Activated T-cell treated with anti-CD3 and anti-CD28 coated beads, Interleukin-2, amount 50 U/mL, for 48 hours (primary cell): ENCODE results near the gene SNIP1.
"Not testable (repeated sequence)": the region's sequence is repeated elsewhere in the genome, so short reads cannot be mapped to it uniquely, and the experiment has no call there.

Experiments
- DNase-seq, 2 experiments: peaks; one replicate each; pipeline ENCODE4 v3.0.0-alpha.2; 2020

SNIP1 gene

GRCh38 chr1:37559080-37559479 is 5.0 kb upstream of the SNIP1 start:
- no peak for DNase-seq

DNA sequence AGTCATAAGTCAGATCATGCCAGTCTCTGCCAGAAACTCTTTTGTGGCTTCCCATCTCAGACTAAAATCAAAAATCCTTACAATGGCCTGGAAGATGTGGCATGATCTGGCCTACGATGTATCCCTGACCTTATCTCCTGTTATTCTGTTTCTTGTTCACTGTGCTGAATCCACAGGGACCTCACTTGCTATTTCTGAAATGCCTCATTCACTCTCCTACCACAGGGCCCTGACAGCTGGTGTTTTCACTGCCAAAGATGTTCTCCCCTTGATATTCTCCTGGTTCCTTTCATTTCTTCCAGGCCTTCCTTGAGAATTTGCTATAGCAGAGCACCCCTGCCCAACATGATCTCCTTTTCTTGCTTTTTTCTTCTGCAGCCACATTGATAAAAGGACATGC is 4.3 kb upstream of the SNIP1 start:
- DNase-seq, result no peak

DNA sequence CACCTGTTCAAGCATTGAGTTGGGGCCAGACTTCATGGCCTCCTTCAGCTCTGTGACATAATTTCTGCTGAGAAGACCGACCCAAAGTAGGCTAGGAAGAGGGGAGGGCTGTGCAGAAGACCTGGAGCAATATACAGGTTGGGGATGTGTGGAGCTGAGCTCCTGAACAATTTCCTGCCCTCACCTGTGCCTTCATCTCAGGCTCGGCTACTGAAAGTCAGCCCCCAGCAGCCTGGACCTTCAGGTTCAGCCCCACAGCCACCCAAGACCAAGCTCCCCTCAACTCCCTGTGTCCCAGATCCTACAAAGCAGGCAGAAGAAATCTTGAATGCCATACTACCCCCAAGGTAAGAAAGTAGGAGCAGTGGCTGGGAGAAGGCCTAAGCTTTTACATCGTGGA is 3.3 kb upstream of the SNIP1 start:
- DNase-seq, result no peak

GRCh38 chr1:37556712-37557196 is 2.7 kb upstream of the SNIP1 start, which contains the start of gene DNALI1:
Gene DNALI1, plus strand, starts transcription at chr1:37556940. Its CDS starts 55 bp downstream, at chr1:37556995.
- peak; percentile 55 to 63 for DNase-seq

- peak in 1 of 2 experiments; percentile 27 for DNase-seq
Measured at GRCh38 chr1:37553598-37553926, 531 bp downstream of the SNIP1 start.

DNA sequence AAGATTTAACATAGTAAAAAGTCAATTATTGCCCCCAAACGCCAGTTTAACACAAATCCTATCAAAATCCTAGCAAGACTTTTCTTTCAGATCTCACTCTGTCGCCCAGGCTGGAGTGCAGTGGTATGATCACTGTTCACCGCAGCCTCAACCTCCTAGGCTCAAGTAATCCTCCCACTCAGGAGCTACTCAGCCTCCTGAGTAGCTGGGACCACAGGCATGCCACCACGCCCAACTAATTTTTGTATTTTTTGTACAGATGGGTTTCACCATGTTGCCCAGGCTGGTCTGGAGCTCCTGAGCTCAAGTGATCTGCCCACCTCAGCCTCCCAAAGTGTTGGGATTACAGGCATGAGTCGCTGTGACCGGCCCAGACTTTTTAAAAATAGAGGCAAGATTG is 4.8 kb downstream of the SNIP1 start:
- DNase-seq, result no peak

DNA sequence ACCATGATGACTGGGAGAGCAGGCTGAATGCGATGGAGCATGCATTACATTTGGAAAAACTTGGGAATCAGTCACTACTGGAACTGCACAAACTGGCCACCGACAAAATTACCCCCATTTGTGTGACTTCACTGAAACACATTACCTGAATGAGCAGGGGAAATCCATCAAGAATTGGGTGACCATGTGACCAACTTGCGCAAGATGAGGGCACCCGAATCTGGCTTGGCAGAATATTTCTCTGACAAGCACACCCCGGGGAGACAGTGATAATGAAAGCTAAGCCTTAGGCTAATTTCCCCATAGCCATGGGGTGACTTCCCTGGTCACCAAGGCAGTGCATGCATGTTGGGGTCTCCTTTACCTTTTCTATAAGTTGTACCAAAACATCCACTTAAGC is 9.1 kb downstream of the SNIP1 start:
- peak in 1 of 2 experiments; percentile 11 for DNase-seq

- peak in 1 of 2 experiments; percentile 13 for DNase-seq
Measured at GRCh38 chr1:37544530-37544929, 9.6 kb downstream of the SNIP1 start.

GRCh38 chr1:37540036-37540785 is 13.9 kb downstream of the SNIP1 start:
- DNase-seq, result no peak

DNA sequence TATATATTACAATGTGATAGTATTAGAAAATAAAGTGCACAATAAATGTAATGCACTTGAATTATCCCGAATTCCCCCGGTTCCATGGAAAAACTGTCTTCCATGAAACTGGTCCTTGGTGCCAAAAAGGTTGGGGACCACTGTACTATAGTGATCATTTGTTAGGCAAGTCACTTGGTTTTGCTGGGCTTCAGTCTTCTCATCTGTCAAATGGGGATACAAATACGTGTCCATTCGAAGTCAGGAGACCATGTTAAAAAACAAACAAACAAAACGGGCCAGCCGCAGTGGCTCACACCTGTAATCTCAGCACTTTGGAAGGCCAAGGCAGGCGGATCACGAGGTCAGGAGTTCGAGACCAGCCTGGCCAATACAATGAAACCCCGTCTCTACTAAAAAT is 14.9 kb downstream of the SNIP1 start:
- not testable (repeated sequence) for DNase-seq

DNA sequence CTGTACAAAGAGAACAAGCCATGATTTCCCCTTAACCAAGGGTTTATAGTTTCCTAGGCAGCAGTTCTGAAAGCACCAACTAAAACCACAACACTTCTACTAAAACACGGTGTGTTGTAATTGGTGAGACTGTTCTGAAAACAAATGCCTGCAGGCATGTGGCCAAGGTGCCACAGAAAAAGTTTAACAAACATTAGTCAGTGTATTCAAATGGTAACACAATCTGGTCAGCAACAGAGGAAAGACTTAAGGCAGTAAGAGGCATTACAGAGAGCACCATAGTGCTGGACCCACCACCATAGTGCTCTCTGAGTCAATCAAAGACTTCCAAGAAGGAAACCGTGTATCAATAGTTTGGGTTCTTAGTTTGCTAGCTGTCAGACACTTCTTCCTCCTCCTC is 16.7 kb downstream of the SNIP1 start:
- DNase-seq, result no peak

DNA sequence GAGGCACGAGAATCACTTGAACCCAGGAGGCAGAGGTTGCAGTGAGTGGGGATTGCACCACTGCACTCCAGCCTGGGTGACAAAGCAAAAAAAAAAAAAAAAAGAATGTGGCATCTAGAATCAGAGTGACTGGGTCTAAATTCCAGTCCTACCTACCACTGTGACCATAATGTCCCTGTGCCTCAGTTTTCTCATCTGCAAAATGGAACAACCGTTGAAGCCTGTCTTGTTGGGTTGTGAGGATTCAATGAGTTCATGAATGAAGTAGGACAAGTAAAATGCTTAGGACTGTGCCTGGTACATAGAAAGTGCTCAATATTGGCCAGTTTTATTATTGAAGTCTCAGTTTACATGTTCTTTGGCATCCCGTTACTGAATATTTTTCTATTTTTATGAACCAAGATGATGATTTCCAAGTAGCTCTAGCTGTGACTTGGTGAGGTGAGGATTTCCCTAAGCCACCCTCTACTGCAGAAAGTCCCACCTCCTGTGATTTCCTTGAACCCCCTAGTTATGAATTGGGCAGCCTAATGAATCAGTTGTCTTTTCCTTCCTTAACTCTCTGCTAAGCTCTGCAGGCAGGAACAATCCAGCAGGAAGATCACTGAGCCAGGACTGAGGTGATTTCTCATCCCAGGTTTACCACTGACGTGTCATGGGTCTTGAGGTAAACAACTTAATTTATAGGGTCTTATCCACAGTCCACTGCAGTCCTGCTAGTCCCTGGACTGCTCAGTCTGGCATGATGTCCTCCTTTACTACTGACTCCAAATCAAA is 20.6 kb downstream of the SNIP1 start:
- DNase-seq, result no peak

DNA sequence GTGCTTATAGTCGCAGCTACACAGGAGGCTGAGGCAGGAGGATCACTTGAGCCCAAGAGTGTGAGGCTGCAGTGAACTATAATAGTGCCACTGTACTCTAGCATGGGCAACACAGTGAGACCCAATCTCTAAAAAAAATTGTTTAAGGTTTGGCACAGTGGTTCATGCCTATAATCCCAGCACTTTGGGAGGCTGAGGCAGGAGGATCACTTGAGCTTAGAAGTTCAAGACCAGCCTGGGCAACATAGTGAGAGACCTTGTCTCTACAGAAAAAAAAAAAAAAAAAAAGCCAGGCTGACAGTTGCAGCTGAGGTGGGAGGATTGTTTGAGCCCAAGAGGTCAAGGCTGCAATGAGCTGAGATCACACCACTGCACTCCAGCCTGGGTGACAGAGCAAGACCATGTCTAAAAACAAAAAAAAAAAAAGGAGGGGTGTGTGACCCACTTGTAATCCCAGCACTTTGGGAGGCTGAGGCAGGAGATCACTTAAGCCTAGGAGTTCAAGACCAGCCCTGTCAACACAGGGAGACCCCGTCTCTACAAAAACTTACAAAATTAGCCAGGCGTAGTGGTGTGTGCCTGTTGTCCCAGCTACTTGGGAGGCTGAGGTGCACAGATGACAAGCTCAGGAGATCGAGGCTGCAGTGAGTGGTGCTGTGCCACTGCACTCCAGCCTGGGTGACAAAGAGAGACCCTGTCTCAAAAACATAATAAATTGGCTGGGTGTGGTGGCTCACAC is 21.5 kb downstream of the SNIP1 start:
- not testable (repeated sequence) for DNase-seq

- DNase-seq, result not testable (repeated sequence)
Measured at GRCh38 chr1:37529888-37530287, 24.2 kb downstream of the SNIP1 start.

DNA sequence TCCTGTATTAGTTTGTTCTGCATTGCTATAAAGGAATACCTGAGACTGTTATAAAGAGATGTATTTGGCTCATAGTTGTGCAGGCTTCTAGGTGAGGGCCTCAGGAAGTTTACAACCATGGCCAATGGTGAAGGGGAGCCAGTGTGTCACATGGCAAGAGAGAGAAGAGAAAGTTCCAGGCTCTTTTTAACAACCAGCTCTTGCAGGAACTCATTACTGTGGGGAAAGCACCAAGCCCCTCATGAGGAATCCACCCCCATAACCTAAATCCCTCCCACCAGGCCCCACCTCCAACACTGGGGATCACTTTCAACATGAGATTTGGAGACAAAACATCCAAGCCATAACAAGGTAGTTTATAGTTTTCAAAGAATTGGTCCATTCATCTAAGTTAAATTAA is 34.5 kb downstream of the SNIP1 start:
- DNase-seq, result peak in 1 of 2 experiments; percentile 30

- DNase-seq, result peak; percentile 70 to 76
Measured at GRCh38 chr1:37518929-37519328, 35.2 kb downstream of the SNIP1 start.

DNA sequence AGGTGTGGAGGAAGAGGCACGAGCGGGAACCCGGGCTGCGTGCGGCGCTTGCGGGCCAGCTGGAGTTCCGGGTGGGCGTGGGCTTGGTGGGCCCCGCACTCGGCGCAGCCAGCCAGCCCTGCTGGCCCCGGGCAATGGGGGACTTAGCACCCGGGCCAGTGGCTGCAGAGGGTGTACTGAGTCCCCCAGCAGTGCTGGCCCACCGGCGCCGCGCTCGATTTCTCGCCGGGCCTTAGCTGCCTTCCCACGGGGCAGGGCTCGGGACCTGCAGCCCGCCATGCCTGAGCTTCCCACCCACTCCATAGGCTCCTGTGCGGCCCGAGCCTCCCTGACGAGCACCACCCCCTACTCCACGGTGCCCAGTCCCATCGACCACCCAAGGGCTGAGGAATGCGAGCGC is 35.9 kb downstream of the SNIP1 start:
- DNase-seq, result peak in 1 of 2 experiments; percentile 12

- DNase-seq, result no peak
Measured at GRCh38 chr1:37517569-37517968, 36.5 kb downstream of the SNIP1 start.

DNA sequence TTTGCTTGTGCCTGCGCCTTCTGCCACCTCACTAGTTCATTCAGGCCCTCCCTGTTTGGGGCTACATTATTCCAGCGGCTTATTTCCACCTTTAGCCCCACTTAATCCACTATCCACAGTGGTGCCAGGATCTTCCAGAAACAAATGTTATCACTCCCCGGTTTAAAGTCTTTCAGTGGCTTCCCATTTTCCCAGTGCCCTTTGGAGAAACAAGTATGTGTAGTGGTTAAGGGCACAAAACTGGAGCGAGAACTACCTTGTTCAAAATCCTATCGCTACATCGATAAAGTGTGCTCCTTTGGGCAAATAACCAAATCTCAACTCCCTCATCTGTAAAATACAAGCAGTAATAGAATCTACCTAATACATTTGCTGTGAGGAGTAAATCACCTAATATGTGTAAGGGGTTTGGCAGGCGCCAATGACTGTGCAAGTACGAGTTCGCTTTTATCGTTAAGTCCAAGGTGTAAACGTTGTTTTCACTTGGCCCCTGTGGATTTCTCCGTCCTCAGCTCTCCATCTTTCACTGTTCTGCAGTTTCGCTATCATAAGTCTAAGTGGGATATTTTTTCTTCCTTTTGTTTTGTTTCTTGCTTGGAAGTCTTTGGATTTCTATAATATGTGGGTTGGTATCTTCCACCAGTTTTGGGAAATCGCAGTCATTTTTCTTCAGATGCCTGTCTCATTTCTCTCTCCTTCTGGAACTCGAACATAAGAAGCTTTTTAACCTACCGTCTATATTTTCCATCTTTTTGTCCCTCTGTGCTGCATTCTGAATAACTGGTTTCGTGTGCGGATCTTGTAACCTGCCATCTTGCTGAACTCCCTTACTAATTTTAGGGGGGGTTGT is 38.7 kb downstream of the SNIP1 start:
- DNase-seq, result peak in 1 of 2 experiments; percentile 17

DNA sequence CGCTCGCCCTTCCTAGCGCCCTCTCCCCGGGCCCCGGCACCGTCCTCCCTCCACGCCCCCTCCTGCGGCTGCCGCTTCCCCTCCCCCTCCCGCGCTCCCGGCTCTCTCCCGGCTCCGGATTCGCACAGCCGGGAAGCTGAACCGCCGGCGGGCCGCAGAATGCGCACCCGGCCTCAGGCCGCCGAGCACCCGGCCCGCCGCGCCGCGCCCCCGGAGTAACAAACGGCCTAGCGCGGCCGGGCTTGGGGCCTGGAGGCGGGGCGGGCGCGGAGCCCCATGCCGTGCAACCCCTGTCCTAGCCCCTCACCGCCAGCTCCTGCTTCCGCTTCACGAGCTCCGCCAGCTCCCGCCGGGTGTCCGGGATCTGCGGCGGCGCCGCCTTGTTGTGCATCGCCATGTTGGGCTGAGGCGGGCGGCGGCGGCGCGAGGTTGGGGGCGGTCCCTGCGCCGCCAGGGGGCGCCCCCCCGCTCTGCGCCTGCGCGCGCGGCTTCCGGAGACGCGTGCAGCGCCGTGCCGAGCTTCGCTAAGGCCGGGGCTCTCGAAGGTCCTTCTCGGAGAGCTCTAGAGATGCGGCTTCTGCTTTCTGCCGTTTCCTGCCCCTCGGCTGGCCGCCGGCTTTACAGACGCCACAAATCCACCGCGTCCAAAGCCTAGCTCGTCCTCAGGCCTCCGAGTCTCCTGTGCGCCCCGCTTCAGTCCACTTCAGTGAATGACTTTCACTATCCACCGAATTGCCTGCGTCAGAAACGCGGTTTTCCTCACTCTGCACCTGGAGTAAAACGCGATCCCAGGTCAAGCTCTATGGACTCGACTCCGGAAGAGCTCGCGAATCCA is 39.5 kb downstream of the SNIP1 start, which contains the start of gene MEAF6:
Gene MEAF6, minus strand, starts transcription at position 417 of the 835 bp plus-strand sequence. Its CDS starts 20 bp downstream, at position 397.
- DNase-seq, result peak; percentile 88 to 90

GRCh38 chr1:37513795-37514349 is 40.2 kb downstream of the SNIP1 start:
- DNase-seq, result peak; percentile 75 to 79
